Fibroblast of lung (primary cell): ENCODE data around the gene CXCL11. TPM values are rescaled to one million over a fixed set of nuclear protein-coding genes. Genes with fewer than 3 reads are reported as not detected.

Source experiments
- DNase-seq, 2 donors: peaks; one replicate each; pipeline versions ENCODE4 v3.0.0 to v3.0.0-alpha.2; 2010; ENCODE audit warnings: low read depth in 2 of 2
- H2AFZ ChIP-seq: 2 replicates; pipeline ENCODE4 v1.5.1; 2012; ENCODE audit warnings: low read length, control low read depth, inconsistent platforms
- H3K27ac ChIP-seq: 2 replicates; pipeline ENCODE4 v1.5.1; 2011; ENCODE audit warnings: low read length, control low read depth; ENCODE audit not compliant: insufficient read depth
- H3K27me3 ChIP-seq: 2 replicates; pipeline ENCODE4 v1.5.1; 2011; ENCODE audit warnings: mild to moderate bottlenecking, low read length; ENCODE audit not compliant: control insufficient read depth, insufficient read depth
- H3K36me3 ChIP-seq: 2 replicates; pipeline ENCODE4 v1.5.1; 2011; ENCODE audit warnings: low read length; ENCODE audit not compliant: control insufficient read depth, insufficient read depth
- H3K4me1 ChIP-seq: 2 replicates; pipeline ENCODE4 v1.5.1; 2011; ENCODE audit warnings: low read length; ENCODE audit not compliant: control insufficient read depth, insufficient read depth; ENCODE audit errors: extremely low read depth
- H3K4me2 ChIP-seq: 2 replicates; pipeline ENCODE4 v1.5.1; 2011; ENCODE audit warnings: low read length, control low read depth; ENCODE audit not compliant: insufficient read depth; ENCODE audit errors: extremely low read depth
- H3K4me3 ChIP-seq, 4 experiments: fragments of 200-600 bp in 1 of 4; sonication (generic) in 1 of 4; replicated peaks in 1 of 4; 2 replicates each; pipeline ENCODE4 v1.5.1; 2011 to 2016; ENCODE audit warnings: low read length in 4 of 4, low read depth in 3 of 4, mild to moderate bottlenecking in 3 of 4, control low read depth in 2 of 4, inconsistent platforms in 1 of 4, mixed read lengths in 1 of 4; ENCODE audit not compliant: insufficient read depth in 1 of 4; ENCODE audit errors: control extremely low read depth in 1 of 4
- H3K79me2 ChIP-seq: 2 replicates; pipeline ENCODE4 v1.5.1; 2012; ENCODE audit warnings: mild to moderate bottlenecking, low read length, inconsistent platforms; ENCODE audit not compliant: control insufficient read depth, insufficient read depth
- H3K9ac ChIP-seq: 2 replicates; pipeline ENCODE4 v1.5.1; 2011; ENCODE audit warnings: mild to moderate bottlenecking, low read length, control low read depth; ENCODE audit not compliant: insufficient read depth
- H3K9me3 ChIP-seq: 2 replicates; pipeline ENCODE4 v1.5.1; 2012; ENCODE audit warnings: low read depth, low read length; ENCODE audit not compliant: control insufficient read depth, insufficient read depth
- H4K20me1 ChIP-seq: 2 replicates; pipeline ENCODE4 v1.5.1; 2011; ENCODE audit warnings: low read length; ENCODE audit not compliant: control insufficient read depth, insufficient read depth; ENCODE audit errors: extremely low read depth
- CTCF ChIP-seq, 2 donors: IDR thresholded peaks in 1 of 2; conservative IDR thresholded peaks in 1 of 2; 1 replicate in 1 of 2; 2 replicates in 1 of 2; pipeline ENCODE4 v1.5.1; 2011 to 2012; ENCODE audit warnings: low read length in 2 of 2, control low read depth in 1 of 2, inconsistent platforms in 1 of 2, low read depth in 1 of 2, mild to moderate bottlenecking in 1 of 2
- EZH2 ChIP-seq: IDR thresholded peaks from 2 replicates; pipeline ENCODE4 v1.5.1; 2012; ENCODE audit warnings: low read length, control low read depth, mild to moderate bottlenecking; ENCODE audit errors: missing control alignments
- polyA plus RNA-seq, 2 donors: library from polyadenylated mRNA; depleted of rRNA in 1 of 2; stranded (reverse) in 1 of 2; unstranded in 1 of 2; fragments of >200 nt; gene quantifications; 2 replicates each; pipeline ENCODE4 v1.2.1, GENCODE V29; 2011 to 2012; ENCODE audit warnings: missing spikeins in 1 of 2
- total RNA-seq: library from RNA; depleted of rRNA; stranded (reverse); fragments of >200 nt; gene quantifications from 2 replicates; pipeline ENCODE4 v1.2.1, GENCODE V29; 2014

The CXCL11 gene
- total and polyA plus RNA-seq, 2 donors (not counting 1 experiment from before 2014, with no cell fraction given): not detected

- Histone ChIP-seq H2AFZ (no peak within 1 kb of the TSS), H3K4me1 (peaks cover 4% of the 10 kb centered on the region), H3K9me3 (no peaks in the 10 kb centered on the region), H3K9ac (no peak within 1 kb of the TSS), H3K79me2 (no peaks in the 10 kb centered on the region), H3K27ac (no peak within 1 kb of the TSS), H4K20me1 (no peaks in the 10 kb centered on the region), H3K36me3 (no peaks in the 10 kb centered on the region), H3K27me3 (no peaks in the 10 kb centered on the region), H3K4me3 (no peak within 1 kb of the TSS), H3K4me2 (no peak within 1 kb of the TSS)
- DNase-seq: no peak
- TF ChIP-seq EZH2: no peak
Measured at GRCh38 chr4:76007089-76007862, 28.6 kb downstream of the CXCL11 start, which contains the start of gene CXCL9. TSS of gene CXCL9 (minus strand) at chr4:76007509. CDS start at chr4:76007449, 60 bp downstream.

GRCh38 chr4:76003620-76004019, 32.2 kb downstream of the CXCL11 start:
- no peak for DNase-seq
- TF ChIP-seq CTCF (conservative IDR thresholded peaks at IDR 0.05 in 1 of 2, IDR thresholded peaks at IDR 0.05 in 1 of 2; ENCODE audit: low read depth in 1 of 2, low read length in 2 of 2) (no peak), EZH2 (no peak)
- no peak overlapping the region for H3K9ac ChIP-seq
- no peak overlapping the region for H2AFZ ChIP-seq
- H3K27ac ChIP-seq: no peak overlapping the region
- no peak overlapping the region for H3K4me3 ChIP-seq
- no peaks in the 10 kb centered on the region for H3K79me2 ChIP-seq
- H3K27me3 ChIP-seq: no peaks in the 10 kb centered on the region
- H3K9me3 ChIP-seq: no peaks in the 10 kb centered on the region
- no peaks in the 10 kb centered on the region for H3K4me1 ChIP-seq
- H3K4me2 ChIP-seq: no peak overlapping the region
- no peaks in the 10 kb centered on the region for H4K20me1 ChIP-seq
- H3K36me3 ChIP-seq: no peaks in the 10 kb centered on the region

GRCh38 chr4:76003035-76003434, 32.8 kb downstream of the CXCL11 start:
- Histone ChIP-seq H3K4me3 (no peak overlapping the region), H4K20me1 (no peaks in the 10 kb centered on the region), H3K27ac (no peak overlapping the region), H3K27me3 (no peaks in the 10 kb centered on the region), H3K9ac (no peak overlapping the region), H3K9me3 (no peaks in the 10 kb centered on the region), H3K79me2 (no peaks in the 10 kb centered on the region), H3K4me2 (no peak overlapping the region), H3K4me1 (no peaks in the 10 kb centered on the region), H2AFZ (no peak overlapping the region), H3K36me3 (no peaks in the 10 kb centered on the region)
- no peak for TF ChIP-seq EZH2
- no peak for TF ChIP-seq CTCF (conservative IDR thresholded peaks at IDR 0.05 in 1 of 2, IDR thresholded peaks at IDR 0.05 in 1 of 2; ENCODE audit: low read depth in 1 of 2, low read length in 2 of 2)
- DNase-seq: no peak
